ENCODE data around the gene LAMB1.

LAMB1 gene

GRCh38 chr7:108004220-108005142 is 1.5 kb upstream of the LAMB1 start:
- peaks cover 24% of the 10 kb centered on the region for H3K36me3 ChIP-seq
- H3K4me3 ChIP-seq (ENCODE audit: low read depth, low read length) = no peak overlapping the region
- no peak for DNase-seq
- no peaks in the 10 kb centered on the region for H3K4me1 ChIP-seq
- TF ChIP-seq CTCF (IDR thresholded peaks at IDR 0.05; ENCODE audit: low read depth, low read length) = no peak
- no peaks in the 10 kb centered on the region for H3K27me3 ChIP-seq
- H3K9me3 ChIP-seq = no peaks in the 10 kb centered on the region

- Histone ChIP-seq H3K27me3 (no peaks in the 10 kb centered on the region), H3K36me3 (peaks cover 31% of the 10 kb centered on the region), H3K4me1 (no peaks in the 10 kb centered on the region), H3K4me3 (ENCODE audit: low read depth, low read length) (peak overlapping the region; percentile 93), H3K9me3 (no peaks in the 10 kb centered on the region)
- DNase-seq = no peak
- TF ChIP-seq CTCF (IDR thresholded peaks at IDR 0.05; ENCODE audit: low read depth, low read length) = no peak
Measured at GRCh38 chr7:108003599-108003935, 606 bp upstream of the LAMB1 start.

GRCh38 chr7:108001764-108002725 is 916 bp downstream of the LAMB1 start:
- H3K4me1 ChIP-seq = no peaks in the 10 kb centered on the region

GRCh38 chr7:108000875-108001763 is 1.8 kb downstream of the LAMB1 start:
- Histone ChIP-seq H3K4me1 (peaks cover 9% of the 10 kb centered on the region), H3K4me3 (ENCODE audit: low read depth, low read length) (peak overlapping the region; percentile 93), H3K27me3 (no peaks in the 10 kb centered on the region), H3K36me3 (peaks cover 56% of the 10 kb centered on the region), H3K9me3 (no peaks in the 10 kb centered on the region)
- peak; percentile 53 for TF ChIP-seq CTCF (IDR thresholded peaks at IDR 0.05; ENCODE audit: low read depth, low read length)
- peak; percentile 78 for DNase-seq

More at GRCh38 chr7:108001764-108002725, 916 bp downstream of the LAMB1 start:
- Histone ChIP-seq H3K9me3 (no peaks in the 10 kb centered on the region), H3K36me3 (peaks cover 46% of the 10 kb centered on the region), H3K4me3 (ENCODE audit: low read depth, low read length) (peak overlapping the region; percentile 93), H3K27me3 (no peaks in the 10 kb centered on the region)
- peak; percentile 84 for DNase-seq
- no peak for TF ChIP-seq CTCF (IDR thresholded peaks at IDR 0.05; ENCODE audit: low read depth, low read length)

- H3K4me3 ChIP-seq (ENCODE audit: low read depth, low read length) = no peak overlapping the region; the same call in 1 of the 2 replicates
- no peak for TF ChIP-seq CTCF (IDR thresholded peaks at IDR 0.05; ENCODE audit: low read depth, low read length)
- peaks cover 67% of the 10 kb centered on the region for H3K36me3 ChIP-seq
- no peak for DNase-seq
- peaks cover 15% of the 10 kb centered on the region for H3K4me1 ChIP-seq
- H3K9me3 ChIP-seq = no peaks in the 10 kb centered on the region
- H3K27me3 ChIP-seq = no peaks in the 10 kb centered on the region
Measured at GRCh38 chr7:107999779-108000560, 3.0 kb downstream of the LAMB1 start.

Data from BE2C (cell line).